RPMI8226 (cell line): ENCODE measurements around the gene RAB10.
A peak's percentile ranks its signal among the peaks of the same experiment; 100 is the strongest.
"Not testable (repeated sequence)": the region's sequence is repeated elsewhere in the genome, so short reads cannot be mapped to it uniquely, and the experiment has no call there.

Experiments
- DNase-seq: peaks from one replicate; pipeline ENCODE4 v3.0.0-alpha.2; 2015

The RAB10 gene

GRCh38 chr2:26164641-26165211 lies 130.8 kb downstream of the RAB10 start:
- no peak for DNase-seq

- DNase-seq: no peak
These were observed 131.5 kb downstream of the RAB10 start for GRCh38 chr2:26165403-26165802.

GRCh38 chr2:26166541-26166940 lies 132.7 kb downstream of the RAB10 start:
- DNase-seq: not testable (repeated sequence)

GRCh38 chr2:26168785-26169184 lies 134.9 kb downstream of the RAB10 start:
- DNase-seq: no peak

DNA sequence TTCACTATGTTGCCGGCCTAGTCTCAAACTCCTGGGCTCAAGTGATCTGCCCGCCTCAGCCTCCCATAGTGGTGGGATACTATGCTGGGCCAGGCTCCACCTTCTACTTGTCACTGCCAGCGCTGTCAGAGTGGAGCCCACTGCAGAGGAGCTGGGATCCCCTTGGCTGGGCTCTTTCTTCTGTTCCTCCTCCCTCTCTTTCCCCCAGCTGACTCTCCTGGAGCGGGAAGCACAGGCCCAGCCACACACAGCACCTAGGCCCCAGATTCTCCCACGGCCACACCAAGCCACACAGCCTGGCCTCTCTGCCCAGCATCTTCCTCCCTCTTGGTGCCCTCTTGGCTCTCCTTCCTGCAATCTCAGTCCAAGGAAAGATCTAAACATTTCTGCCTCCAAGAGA lies 135.3 kb downstream of the RAB10 start:
- DNase-seq: no peak

- DNase-seq: no peak
These were observed 136.0 kb downstream of the RAB10 start for GRCh38 chr2:26169681-26170414.

GRCh38 chr2:26170795-26171194 lies 136.9 kb downstream of the RAB10 start:
- DNase-seq: no peak

- no peak for DNase-seq
These were observed 138.4 kb downstream of the RAB10 start for GRCh38 chr2:26172189-26172870.

DNA sequence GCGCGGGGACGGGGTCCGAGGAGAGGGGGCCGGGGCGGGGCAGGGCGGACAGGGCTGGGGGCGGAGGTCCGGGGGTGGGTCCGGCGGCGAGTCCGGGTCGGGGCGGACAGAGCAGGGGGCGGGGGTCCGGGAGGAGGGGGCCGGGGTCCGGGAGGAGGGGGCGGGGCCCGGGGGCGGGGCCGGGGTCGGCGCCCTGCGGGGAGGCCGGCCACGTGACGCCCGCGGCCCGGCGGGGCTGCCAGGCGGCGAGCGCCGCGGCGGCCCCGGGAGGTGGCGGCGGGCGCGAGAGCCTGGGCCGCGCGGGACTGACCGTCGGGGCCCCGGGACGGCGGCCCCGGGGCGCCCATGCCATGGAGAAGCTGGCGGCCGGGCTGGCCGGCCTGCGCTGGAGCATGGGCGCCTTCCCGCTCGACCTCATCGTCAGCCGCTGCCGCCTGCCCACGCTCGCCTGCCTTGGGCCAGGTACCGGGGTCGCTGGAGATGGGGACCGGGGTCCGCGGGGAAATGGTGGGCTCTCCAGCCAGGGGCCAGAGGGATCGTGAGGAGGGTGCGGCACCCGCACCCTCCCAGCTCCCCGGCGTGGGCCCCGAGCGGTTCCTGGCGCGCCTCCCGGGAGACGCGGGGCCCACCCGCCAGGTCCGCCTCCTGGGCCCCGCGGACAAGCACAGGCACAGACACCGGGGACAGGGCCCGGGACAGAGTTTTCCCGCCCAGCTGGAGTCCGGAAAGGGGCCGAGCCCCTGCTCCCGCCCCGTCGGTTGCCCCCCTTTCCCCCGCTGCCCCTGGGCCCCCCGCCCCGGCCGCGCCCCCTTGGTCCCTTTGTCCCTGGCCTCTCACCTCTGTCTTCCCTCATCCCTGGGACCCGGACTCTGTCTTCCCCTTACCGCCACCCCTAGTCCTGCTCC lies 139.2 kb downstream of the RAB10 start, which contains the start of gene GAREM2:
Gene GAREM2 (plus strand): TSS at position 218 of the 905 bp plus-strand sequence. CDS start 133 bp downstream, at position 351.
- DNase-seq: no peak

DNA sequence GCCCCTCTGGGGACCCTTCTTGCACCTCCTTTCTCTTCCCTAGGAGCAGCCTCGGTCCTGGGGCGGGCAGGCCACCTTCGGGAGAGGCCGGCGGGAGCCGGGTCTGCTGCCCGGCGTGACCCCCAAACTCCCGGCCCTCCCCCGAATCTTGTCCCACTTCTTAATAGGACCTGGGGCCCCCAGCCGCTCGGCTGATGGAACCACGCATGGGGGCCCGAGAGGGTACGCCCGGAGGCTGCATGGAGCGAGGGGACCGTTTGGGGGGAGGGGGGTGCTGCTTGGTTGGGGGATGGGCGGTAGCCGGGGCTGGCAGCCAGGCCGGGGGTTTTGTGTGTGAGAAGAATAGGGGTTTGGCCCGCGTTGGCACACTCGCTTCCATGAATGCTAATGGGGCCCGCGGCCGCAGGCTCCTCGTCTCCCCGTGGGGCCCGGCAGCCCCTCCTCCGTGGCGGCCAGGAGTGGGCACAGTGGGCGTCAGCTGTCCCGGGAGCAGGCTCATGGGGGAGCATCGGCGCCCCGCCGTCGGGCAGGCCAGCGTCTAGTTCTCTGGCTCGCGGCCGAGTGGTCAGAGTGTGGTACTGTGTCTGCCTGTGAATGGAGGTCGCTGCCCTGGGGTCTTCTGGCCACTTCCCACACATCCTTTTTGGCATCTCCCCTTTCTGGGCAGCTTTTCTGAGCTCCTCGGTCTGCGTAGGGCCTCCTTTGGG lies 140.0 kb downstream of the RAB10 start:
- no peak for DNase-seq

DNA sequence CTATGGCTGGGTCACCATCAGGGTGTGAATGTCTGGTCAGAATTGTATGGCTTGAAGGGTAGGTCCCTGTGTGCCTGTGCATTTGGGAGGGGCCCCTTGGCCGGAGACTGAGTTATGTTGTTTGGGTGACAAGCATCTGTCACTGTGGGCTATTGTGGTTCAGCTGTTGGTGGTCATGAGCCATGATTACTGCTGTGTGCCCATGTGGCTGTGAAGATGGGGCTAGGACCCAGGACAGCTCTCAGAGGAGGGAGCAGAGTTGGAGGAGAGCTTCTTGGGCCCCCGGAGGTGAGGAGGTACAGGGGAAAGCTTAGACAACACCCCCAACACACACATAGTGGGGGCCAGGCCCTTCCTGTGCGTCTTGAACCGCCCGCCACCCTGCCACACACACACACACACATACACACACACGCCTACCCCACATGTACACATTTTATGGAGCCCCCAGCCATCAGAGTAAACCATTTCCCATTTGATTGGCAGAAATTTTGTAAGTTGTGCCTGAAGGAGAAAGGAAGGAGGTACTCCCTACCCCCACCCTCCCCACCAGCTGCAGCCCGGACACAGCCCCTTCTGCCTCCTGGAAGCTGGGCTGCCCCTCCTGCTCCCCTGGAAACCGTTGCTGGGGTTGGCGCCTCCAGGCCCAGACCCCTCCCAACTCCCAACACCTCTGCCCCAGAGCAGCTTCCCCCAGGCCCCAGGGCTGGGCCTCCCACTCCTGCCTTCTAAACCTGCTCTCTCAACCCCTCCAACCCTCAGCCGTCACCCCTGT lies 141.0 kb downstream of the RAB10 start:
- DNase-seq: no peak

GRCh38 chr2:26175466-26176278 lies 141.8 kb downstream of the RAB10 start:
- DNase-seq: no peak

- DNase-seq: no peak
These were observed 142.4 kb downstream of the RAB10 start for GRCh38 chr2:26176279-26176615.

GRCh38 chr2:26177122-26177521 lies 143.2 kb downstream of the RAB10 start:
- no peak for DNase-seq

GRCh38 chr2:26178246-26178645 lies 144.4 kb downstream of the RAB10 start:
- no peak for DNase-seq

DNA sequence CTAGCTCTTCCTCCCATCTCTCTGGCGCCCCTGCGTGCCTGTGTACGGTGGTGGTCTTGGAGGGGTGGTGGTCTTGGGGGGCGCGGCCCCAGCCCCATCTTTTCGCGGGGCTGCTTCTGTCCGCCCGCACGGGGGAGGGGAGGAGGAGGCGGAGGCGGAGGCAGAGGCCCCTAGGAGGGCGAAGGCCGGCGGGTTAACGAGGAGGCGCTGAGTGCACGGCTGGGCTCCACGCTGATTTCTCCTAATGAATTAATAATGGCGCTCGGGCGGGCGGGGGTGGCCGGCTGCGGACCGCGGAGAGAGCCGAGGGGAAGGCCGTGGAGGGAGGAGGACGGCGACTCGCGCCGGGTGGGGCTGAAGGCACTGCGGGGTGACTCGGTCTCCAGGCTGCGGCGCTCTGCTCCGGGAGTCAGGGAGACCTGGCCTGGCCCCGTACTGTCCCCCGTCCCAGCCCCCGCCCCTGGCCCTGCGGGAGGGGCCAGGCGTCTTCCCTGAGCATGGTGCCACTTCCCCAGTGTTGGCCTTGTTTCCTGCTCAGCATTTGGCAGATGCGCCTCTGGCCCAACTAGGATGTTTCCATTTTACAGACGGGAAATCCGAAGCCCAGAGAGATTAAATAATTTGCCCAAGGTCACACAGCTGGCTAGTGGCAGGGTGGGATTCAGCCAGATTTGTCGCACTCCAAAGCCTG lies 145.0 kb downstream of the RAB10 start:
- peak; percentile 44 for DNase-seq

GRCh38 chr2:26179446-26179913 lies 145.6 kb downstream of the RAB10 start:
- no peak for DNase-seq

DNA sequence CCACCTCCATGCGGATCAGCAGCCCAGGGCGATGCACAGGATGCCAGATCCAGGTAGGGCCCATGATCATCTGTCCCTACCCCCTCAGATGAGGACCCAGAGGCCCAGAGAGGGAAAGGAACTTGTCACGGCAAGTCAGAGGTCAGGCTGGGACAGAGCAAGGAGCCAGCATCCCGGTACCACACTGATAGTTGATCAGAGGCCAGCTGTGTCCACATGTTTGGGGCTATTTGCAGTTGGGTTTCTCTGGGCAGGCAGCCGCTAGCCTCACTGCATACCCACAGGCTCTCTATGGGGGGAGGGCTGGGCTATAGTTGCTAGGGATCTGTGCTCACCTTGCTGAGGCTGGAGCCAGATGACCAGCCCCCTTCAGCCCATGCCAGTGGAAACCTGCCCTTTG lies 148.6 kb downstream of the RAB10 start:
- no peak for DNase-seq

DNA sequence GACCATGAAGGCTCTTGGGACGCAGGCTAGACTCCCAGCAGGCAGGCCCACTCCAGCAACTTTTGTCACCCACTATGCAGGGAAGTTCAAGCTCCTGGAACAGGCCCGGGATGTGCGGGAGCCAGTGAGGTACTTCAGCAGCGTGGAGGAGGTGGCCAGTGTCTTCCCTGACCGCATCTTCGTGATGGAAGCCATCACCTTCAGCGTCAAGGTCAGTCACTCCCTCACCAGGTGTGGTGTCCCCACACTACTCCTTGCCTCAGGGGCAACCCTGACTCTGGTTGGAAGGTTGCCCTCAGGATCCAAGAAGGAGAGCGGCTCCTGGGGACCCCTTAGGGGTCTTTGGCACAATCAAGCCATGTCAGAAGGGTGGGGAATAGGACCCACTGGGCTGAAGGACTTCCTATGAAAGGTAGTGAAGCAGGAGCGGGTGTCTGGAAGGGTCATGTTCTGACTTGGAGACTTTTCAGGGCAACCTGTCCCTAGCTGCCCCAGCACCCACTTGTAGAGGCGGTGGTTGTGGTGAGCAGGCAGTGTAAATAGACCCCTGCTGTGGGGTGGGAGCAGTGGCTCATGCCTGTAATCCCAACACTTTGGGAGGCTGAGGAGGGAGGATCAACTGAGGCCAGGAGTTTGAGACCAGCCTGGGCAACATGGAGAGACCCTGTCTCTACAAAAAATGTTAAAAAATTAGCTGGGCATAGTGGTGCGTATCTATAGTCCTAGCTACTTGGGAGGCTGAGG lies 149.2 kb downstream of the RAB10 start:
- DNase-seq: no peak
